ENCODE results near the gene CHRM2. TPM values are rescaled to one million over a fixed set of nuclear protein-coding genes. Genes with fewer than 3 reads are reported as not detected.

Gene CHRM2
- polyA plus RNA-seq, 1 of the 3 experiments (the other 2 are of a cell fraction) = 0.23 TPM

GRCh38 chr7:137009404-137009803, 141.0 kb downstream of the CHRM2 start:
- no peak overlapping the region for H3K9ac ChIP-seq
- H4K20me1 ChIP-seq (ENCODE audit: insufficient read depth) = no peaks in the 10 kb centered on the region
- H3F3A ChIP-seq (replicated peaks; ENCODE audit: insufficient read depth) = no peaks in the 10 kb centered on the region
- H2AFZ ChIP-seq (ENCODE audit: low read depth) = no peak overlapping the region
- no peak overlapping the region for H3K27ac ChIP-seq (ENCODE audit: low read depth in 2 of 2, low read length in 1 of 2)
- H3K36me3 ChIP-seq (replicated peaks in 1 of 2; ENCODE audit: control insufficient read depth in 1 of 2, insufficient read depth in 2 of 2, low read length in 1 of 2) = no peaks in the 10 kb centered on the region
- H3K9me3 ChIP-seq = no peaks in the 10 kb centered on the region
- no peak for TF ChIP-seq FOXJ3 (CRISPR knock-in tag; IDR thresholded peaks at IDR 0.05)
- TF ChIP-seq RFX5 (IDR thresholded peaks at IDR 0.05; ENCODE audit: low read length) = no peak
- no peak for TF ChIP-seq EZH2phosphoT487 (IDR thresholded peaks at IDR 0.05; ENCODE audit: borderline replicate concordance, low read depth)
- TF ChIP-seq NFIC (IDR thresholded peaks at IDR 0.05; ENCODE audit: borderline replicate concordance) = no peak
- no peak for TF ChIP-seq SMC3 (IDR thresholded peaks at IDR 0.05; ENCODE audit: low read depth, low read length)
- no peak for TF ChIP-seq TCF12 (IDR thresholded peaks at IDR 0.05)
- TF ChIP-seq USF1 (IDR thresholded peaks at IDR 0.05; ENCODE audit: borderline replicate concordance, low read depth) = no peak
- TF ChIP-seq JUND (IDR thresholded peaks at IDR 0.05) = no peak
- no peak for TF ChIP-seq IRF3 (IDR thresholded peaks at IDR 0.05; ENCODE audit: low read depth, low read length)
- TF ChIP-seq TAF1 (IDR thresholded peaks at IDR 0.05; ENCODE audit: borderline replicate concordance, low read depth, low read length) = no peak
- no peak for TF ChIP-seq RCOR1 (IDR thresholded peaks at IDR 0.05; ENCODE audit: low read length)
- TF ChIP-seq YY1 (IDR thresholded peaks at IDR 0.05; ENCODE audit: low read depth) = no peak
- no peak for TF ChIP-seq RAD21 (IDR thresholded peaks at IDR 0.05; ENCODE audit: low read length)
- H3K27me3 ChIP-seq (ENCODE audit: insufficient read depth) = no peaks in the 10 kb centered on the region
- no peaks in the 10 kb centered on the region for H3K79me2 ChIP-seq (ENCODE audit: insufficient read depth)
- POLR2A ChIA-PET = no interaction called here
- peaks cover 0 to 4% of the 10 kb centered on the region in 2 experiments; a peak in 2 of 4 replicates for H3K4me1 ChIP-seq (ENCODE audit: control insufficient read depth in 1 of 2, insufficient read depth in 2 of 2, low read depth in 1 of 2, low read length in 1 of 2)
- H3K9me2 ChIP-seq = no peaks in the 10 kb centered on the region
- no peak overlapping the region for H3K4me3 ChIP-seq (ENCODE audit: low read depth in 2 of 2, low read length in 1 of 2)
- no peak for DNase-seq
- CTCF ChIA-PET = no interaction called here
- no peak overlapping the region for H3K4me2 ChIP-seq

GRCh38 chr7:137015015-137015414, 146.6 kb downstream of the CHRM2 start:
- H4K20me1 ChIP-seq (ENCODE audit: insufficient read depth) = no peaks in the 10 kb centered on the region
- 75% methylated on average over 3 of the region's 3 CpGs for WGBS (ENCODE audit: low lambda C conversion rate)
- H3K27ac ChIP-seq (ENCODE audit: low read depth in 2 of 2, low read length in 1 of 2) = no peak overlapping the region
- no peaks in the 10 kb centered on the region for H3K27me3 ChIP-seq (ENCODE audit: insufficient read depth)
- H3K9ac ChIP-seq = no peak overlapping the region
- no peak overlapping the region for H2AFZ ChIP-seq (ENCODE audit: low read depth)
- no peaks in the 10 kb centered on the region for H3K36me3 ChIP-seq (replicated peaks in 1 of 2; ENCODE audit: control insufficient read depth in 1 of 2, insufficient read depth in 2 of 2, low read length in 1 of 2)
- no peak overlapping the region for H3K4me3 ChIP-seq (ENCODE audit: low read depth in 2 of 2, low read length in 1 of 2)
- ChIA-PET CTCF (interaction anchor here (0.6 kb wide), 1 partner anchor 11 kb away, joined by 3 read pairs; no protein-coding TSS in a partner anchor), POLR2A (no interaction called here)
- H3F3A ChIP-seq (replicated peaks; ENCODE audit: insufficient read depth) = no peaks in the 10 kb centered on the region
- H3K79me2 ChIP-seq (ENCODE audit: insufficient read depth) = no peaks in the 10 kb centered on the region
- H3K4me1 ChIP-seq (ENCODE audit: control insufficient read depth in 1 of 2, insufficient read depth in 2 of 2, low read depth in 1 of 2, low read length in 1 of 2) = no peaks in the 10 kb centered on the region
- H3K4me2 ChIP-seq = no peak overlapping the region
- no peaks in the 10 kb centered on the region for H3K9me2 ChIP-seq
- DNase-seq = no peak
- no peaks in the 10 kb centered on the region for H3K9me3 ChIP-seq
- no peak for TF ChIP-seq NRF1 (IDR thresholded peaks at IDR 0.05; ENCODE audit: low read depth, low read length)
- TF ChIP-seq YY1 (IDR thresholded peaks at IDR 0.05; ENCODE audit: low read depth) = no peak
- TF ChIP-seq GABPA (IDR thresholded peaks at IDR 0.05; ENCODE audit: low read depth) = no peak
